OCI-LY1 (cell line): ENCODE data around the gene CDH13.

Experiments used
- CTCF ChIP-seq: fragments of 200-600 bp; sonication (generic), shearing (Covaris generic); IDR thresholded peaks from 2 replicates; pipeline ENCODE4 v1.5.1; 2017; ENCODE audit warnings: mild to moderate bottlenecking, antibody characterized with exemption, low read length, moderate library complexity, mixed read lengths
- EZH2 ChIP-seq: fragments of 200-600 bp; sonication (generic), shearing (Covaris generic); IDR thresholded peaks from 2 replicates; pipeline ENCODE4 v1.8.0; 2017; ENCODE audit warnings: borderline replicate concordance, mixed run types, mild to moderate bottlenecking, antibody characterized with exemption, low read length, moderate library complexity, mixed read lengths

GRCh38 chr16:83138976-83139690 is 512.4 kb downstream of the CDH13 start:
- TF ChIP-seq CTCF (no peak), EZH2 (no peak)
